HCT116 (cell line): ENCODE data around the gene RGMB. TPM values are rescaled to one million over a fixed set of nuclear protein-coding genes. Genes with fewer than 3 reads are reported as not detected.

Experiments
- ATAC-seq: fragments of 200-7000 bp; cut with Tn5 transposase; 2 replicates; pipeline ENCODE4 v1.9.1; 2020; ENCODE audit warnings: mild to moderate bottlenecking, moderate library complexity
- BruUV-seq: library from RNA; stranded (reverse); fragments of 400-500 nt; replicated peaks from 2 replicates; lab custom pipeline; 2021; lab: Mats Ljungman, UMichigan
- CTCF ChIA-PET: fragments of 300-600 bp; sonication (Branson Sonifier 250); formaldehyde crosslinking; loops from one replicate; lab custom pipeline; 2021; ENCODE audit warnings: antibody characterized with exemption; lab: Charles Lee
- POLR2A ChIA-PET: fragments of 300-600, 350-600 bp; sonication (Branson Sonifier 250); formaldehyde crosslinking; loops from one replicate; lab custom pipeline; 2021; ENCODE audit warnings: antibody characterized with exemption; lab: Charles Lee
- RAD21 ChIA-PET, 2 experiments: fragments of 300-600 bp; sonication (Branson Sonifier 250); formaldehyde crosslinking; loops; one replicate each; lab custom pipeline; 2023; ENCODE audit warnings: low total read pairs in 2 of 2; ENCODE audit not compliant: uncharacterized antibody in 2 of 2, unreplicated experiment in 2 of 2, low non-redundant PET in 1 of 2; lab: Charles Lee
- DNase-seq: peaks from one replicate; pipeline ENCODE4 v3.0.0-alpha.2; 2010; ENCODE audit warnings: low read depth, low spot score
- H2AFZ ChIP-seq: fragments of 200-600 bp; shearing (Covaris generic), sonication (generic); 2 replicates; pipeline ENCODE4 v1.6.1; 2017; ENCODE audit warnings: low read depth, mixed run types, mixed read lengths, antibody characterized with exemption, low read length; ENCODE audit not compliant: poor library complexity, severe bottlenecking
- H3K27ac ChIP-seq: 2 replicates; pipeline ENCODE4 v1.5.1; 2012; ENCODE audit warnings: low read depth, low read length
- H3K27me3 ChIP-seq: fragments of 200-600 bp; sonication (generic); 2 replicates; pipeline ENCODE4 v1.6.1; 2016; ENCODE audit warnings: mixed run types, low read length, mixed read lengths; ENCODE audit not compliant: insufficient read depth
- H3K36me3 ChIP-seq, 2 experiments: fragments of 200-500 bp in 1 of 2; fragments of 200-600 bp in 1 of 2; sonication (Bioruptor generic) in 1 of 2; sonication (generic) in 1 of 2; 2 replicates each; pipeline versions ENCODE4 v1.5.1 to v1.6.1; 2014 to 2016; ENCODE audit warnings: low read length in 2 of 2, inconsistent platforms in 1 of 2, mixed read lengths in 1 of 2, mixed run types in 1 of 2; ENCODE audit not compliant: insufficient read depth in 2 of 2, control insufficient read depth in 1 of 2
- H3K4me1 ChIP-seq, 2 experiments: fragments of 200-600 bp in 1 of 2; sonication (generic) in 1 of 2; 2 replicates each; pipeline versions ENCODE4 v1.5.1 to v1.6.1; 2012 to 2017; ENCODE audit warnings: low read length in 2 of 2, inconsistent platforms in 1 of 2, mild to moderate bottlenecking in 1 of 2, mixed read lengths in 1 of 2, mixed run types in 1 of 2, moderate library complexity in 1 of 2; ENCODE audit not compliant: insufficient read depth in 2 of 2, control insufficient read depth in 1 of 2
- H3K4me2 ChIP-seq: fragments of 200-600 bp; sonication (generic); 2 replicates; pipeline ENCODE4 v1.6.1; 2017; ENCODE audit warnings: mixed run types, low read length, mixed read lengths
- H3K4me3 ChIP-seq, 2 experiments: fragments of 200-600 bp in 1 of 2; sonication (generic) in 1 of 2; replicated peaks in 1 of 2; 2 replicates each; pipeline ENCODE4 v1.5.1; 2011 to 2016; ENCODE audit warnings: low read length in 2 of 2, control low read depth in 1 of 2, low read depth in 1 of 2, mild to moderate bottlenecking in 1 of 2, mixed read lengths in 1 of 2, mixed run types in 1 of 2
- H3K79me2 ChIP-seq: fragments of 200-600 bp; sonication (generic); 2 replicates; pipeline ENCODE4 v1.6.1; 2017; ENCODE audit warnings: mild to moderate bottlenecking, mixed run types, low read length, moderate library complexity, mixed read lengths; ENCODE audit not compliant: insufficient read depth
- H3K9ac ChIP-seq: fragments of 200-600 bp; sonication (generic); 2 replicates; pipeline ENCODE4 v1.6.1; 2016; ENCODE audit warnings: low read length, mixed read lengths
- H3K9me2 ChIP-seq: fragments of 200-600 bp; sonication (generic), shearing (Covaris generic); 2 replicates; pipeline ENCODE4 v1.6.1; 2017; ENCODE audit warnings: mixed run types, mild to moderate bottlenecking, moderate library complexity; ENCODE audit not compliant: insufficient read depth
- H3K9me3 ChIP-seq, 2 experiments: fragments of 200-500 bp in 1 of 2; fragments of 200-600 bp in 1 of 2; sonication (Bioruptor generic) in 1 of 2; sonication (generic) in 1 of 2; 2 replicates each; pipeline ENCODE4 v1.6.1; 2014 to 2017; ENCODE audit warnings: low read length in 2 of 2, mixed read lengths in 2 of 2, inconsistent platforms in 1 of 2, low read depth in 1 of 2, mild to moderate bottlenecking in 1 of 2, mixed run types in 1 of 2, moderate library complexity in 1 of 2; ENCODE audit not compliant: control insufficient read depth in 1 of 2, insufficient read depth in 1 of 2
- H4K20me1 ChIP-seq: fragments of 200-600 bp; sonication (generic), shearing (Covaris generic); 2 replicates; pipeline ENCODE4 v1.6.1; 2017; ENCODE audit warnings: mixed run types, mild to moderate bottlenecking, moderate library complexity; ENCODE audit not compliant: insufficient read depth
- CEBPB ChIP-seq: IDR thresholded peaks from 2 replicates; pipeline ENCODE4 v1.6.1; 2012; ENCODE audit warnings: low read depth
- ELF1 ChIP-seq: IDR thresholded peaks from 2 replicates; pipeline ENCODE4 v1.6.1; 2012; ENCODE audit warnings: low read depth, borderline replicate concordance
- EZH2 ChIP-seq: fragments of 200-600 bp; sonication (generic); IDR thresholded peaks from 2 replicates; pipeline ENCODE4 v1.6.1; 2017; ENCODE audit warnings: antibody characterized with exemption, mixed run types
- EZH2phosphoT487 ChIP-seq: fragments of 200-600 bp; IDR thresholded peaks from 2 replicates; pipeline ENCODE4 v1.6.1; 2018; ENCODE audit warnings: antibody characterized with exemption, borderline replicate concordance
- FOSL1 ChIP-seq: IDR thresholded peaks from 2 replicates; pipeline ENCODE4 v1.6.1; 2012; ENCODE audit warnings: low read depth
- JUND ChIP-seq: IDR thresholded peaks from 2 replicates; pipeline ENCODE4 v1.6.1; 2012
- POLR2A ChIP-seq: IDR thresholded peaks from 2 replicates; pipeline ENCODE4 v1.7.0; 2011; ENCODE audit warnings: borderline replicate concordance; ENCODE audit not compliant: insufficient read depth, insufficient read length; ENCODE audit errors: extremely low read depth
- POLR2AphosphoS5 ChIP-seq: IDR thresholded peaks from 2 replicates; pipeline ENCODE4 v1.6.1; 2011; ENCODE audit warnings: mild to moderate bottlenecking, low read depth, low read length, moderate library complexity
- SP1 ChIP-seq: IDR thresholded peaks from 2 replicates; pipeline ENCODE4 v1.6.1; 2012; ENCODE audit warnings: low read depth
- TCF7L2 ChIP-seq: IDR thresholded peaks from 2 replicates; pipeline ENCODE4 v1.7.0; 2011; ENCODE audit warnings: borderline replicate concordance, inconsistent platforms; ENCODE audit not compliant: insufficient read depth, insufficient read length; ENCODE audit errors: extremely low read depth
- YY1 ChIP-seq: IDR thresholded peaks from 2 replicates; pipeline ENCODE4 v1.6.1; 2011; ENCODE audit warnings: low read length, low read depth, moderate library complexity, mild to moderate bottlenecking; ENCODE audit not compliant: insufficient replicate concordance; ENCODE audit errors: extremely low read depth
- ZFX ChIP-seq: fragments of 450-650 bp; IDR thresholded peaks from 2 replicates; pipeline ENCODE4 v1.6.1; 2017
- ZNF274 ChIP-seq: fragments of 200-500 bp; sonication (Bioruptor generic); IDR thresholded peaks from 2 replicates; pipeline ENCODE4 v1.6.1; 2014; ENCODE audit warnings: mild to moderate bottlenecking, low read depth, low read length, inconsistent platforms
- intact Hi-C: fragments of 100-400 bp; cut with micrococcal nuclease; formaldehyde crosslinking; loops from 2 replicates; pipeline ENCODE4 v1.10.0; 2022
- total RNA-seq: library from RNA; stranded (reverse); gene quantifications from one replicate; pipeline ENCODE4 v1.2.1, GENCODE V29; 2021; ENCODE audit not compliant: unreplicated experiment
- TF ChIP-seq, protein P1 (sequence below): IDR thresholded peaks from 2 replicates; pipeline ENCODE4 v1.6.1; 2012
- TF ChIP-seq, protein P2 (sequence below): IDR thresholded peaks from 2 replicates; pipeline ENCODE4 v1.6.1; 2012; ENCODE audit warnings: low read depth
- TF ChIP-seq, protein P3 (sequence below): IDR thresholded peaks from 2 replicates; pipeline ENCODE4 v1.6.1; 2011; ENCODE audit warnings: mild to moderate bottlenecking, low read length, moderate library complexity; ENCODE audit not compliant: insufficient replicate concordance; ENCODE audit errors: extremely low read depth

RGMB gene
- total RNA-seq, 1 experiment from 2014 or later = 18.3 TPM

DNA sequence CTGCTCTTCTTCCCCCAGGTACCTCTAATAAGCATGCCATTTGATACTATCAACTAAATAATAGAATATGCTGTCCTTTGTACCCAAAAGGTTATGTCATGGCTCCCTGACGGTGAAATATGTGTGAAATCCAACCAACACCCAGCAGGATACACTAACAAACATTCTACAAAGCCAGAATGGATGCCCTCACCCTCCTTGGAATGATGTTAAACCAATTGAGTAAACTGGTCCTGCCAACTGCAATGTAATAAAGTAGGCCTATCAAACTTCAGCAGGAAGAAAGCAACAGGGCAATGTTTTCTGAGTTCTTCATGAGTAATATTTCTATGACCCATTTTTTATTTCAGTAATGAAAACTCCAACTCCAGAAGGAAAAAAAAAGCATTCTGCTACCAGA, 24.9 kb downstream of the RGMB start (continued):
- TF ChIP-seq ZNF274 = no peak
- no peak for TF ChIP-seq POLR2A
- TF ChIP-seq EZH2phosphoT487 = no peak
- TF ChIP-seq, protein P1, sequence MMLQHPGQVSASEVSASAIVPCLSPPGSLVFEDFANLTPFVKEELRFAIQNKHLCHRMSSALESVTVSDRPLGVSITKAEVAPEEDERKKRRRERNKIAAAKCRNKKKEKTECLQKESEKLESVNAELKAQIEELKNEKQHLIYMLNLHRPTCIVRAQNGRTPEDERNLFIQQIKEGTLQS = no peak
- TF ChIP-seq SP1 = no peak
- no peak for TF ChIP-seq EZH2
- TF ChIP-seq CEBPB = no peak
- TF ChIP-seq, protein P2, sequence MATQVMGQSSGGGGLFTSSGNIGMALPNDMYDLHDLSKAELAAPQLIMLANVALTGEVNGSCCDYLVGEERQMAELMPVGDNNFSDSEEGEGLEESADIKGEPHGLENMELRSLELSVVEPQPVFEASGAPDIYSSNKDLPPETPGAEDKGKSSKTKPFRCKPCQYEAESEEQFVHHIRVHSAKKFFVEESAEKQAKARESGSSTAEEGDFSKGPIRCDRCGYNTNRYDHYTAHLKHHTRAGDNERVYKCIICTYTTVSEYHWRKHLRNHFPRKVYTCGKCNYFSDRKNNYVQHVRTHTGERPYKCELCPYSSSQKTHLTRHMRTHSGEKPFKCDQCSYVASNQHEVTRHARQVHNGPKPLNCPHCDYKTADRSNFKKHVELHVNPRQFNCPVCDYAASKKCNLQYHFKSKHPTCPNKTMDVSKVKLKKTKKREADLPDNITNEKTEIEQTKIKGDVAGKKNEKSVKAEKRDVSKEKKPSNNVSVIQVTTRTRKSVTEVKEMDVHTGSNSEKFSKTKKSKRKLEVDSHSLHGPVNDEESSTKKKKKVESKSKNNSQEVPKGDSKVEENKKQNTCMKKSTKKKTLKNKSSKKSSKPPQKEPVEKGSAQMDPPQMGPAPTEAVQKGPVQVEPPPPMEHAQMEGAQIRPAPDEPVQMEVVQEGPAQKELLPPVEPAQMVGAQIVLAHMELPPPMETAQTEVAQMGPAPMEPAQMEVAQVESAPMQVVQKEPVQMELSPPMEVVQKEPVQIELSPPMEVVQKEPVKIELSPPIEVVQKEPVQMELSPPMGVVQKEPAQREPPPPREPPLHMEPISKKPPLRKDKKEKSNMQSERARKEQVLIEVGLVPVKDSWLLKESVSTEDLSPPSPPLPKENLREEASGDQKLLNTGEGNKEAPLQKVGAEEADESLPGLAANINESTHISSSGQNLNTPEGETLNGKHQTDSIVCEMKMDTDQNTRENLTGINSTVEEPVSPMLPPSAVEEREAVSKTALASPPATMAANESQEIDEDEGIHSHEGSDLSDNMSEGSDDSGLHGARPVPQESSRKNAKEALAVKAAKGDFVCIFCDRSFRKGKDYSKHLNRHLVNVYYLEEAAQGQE = no peak
- TF ChIP-seq POLR2AphosphoS5 = no peak

DNA sequence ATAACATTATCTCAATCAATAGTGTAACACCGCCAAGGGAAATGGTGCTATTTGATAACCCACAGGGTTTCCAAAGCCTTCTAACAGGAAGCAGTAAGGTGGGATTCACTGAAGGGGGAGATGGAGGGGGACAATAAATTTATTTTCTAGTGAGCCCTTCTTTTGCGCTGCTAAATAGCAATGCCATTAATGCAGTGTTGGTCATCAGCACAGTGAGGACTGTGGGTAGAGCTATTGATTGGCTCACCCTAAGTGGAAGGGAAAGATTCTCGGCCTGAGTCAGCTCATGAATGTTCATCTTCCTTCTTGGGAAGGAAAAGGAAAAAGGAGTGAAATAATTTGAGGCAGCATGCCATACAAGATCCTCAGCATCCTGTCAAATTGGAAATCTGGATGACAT, 25.4 kb downstream of the RGMB start:
- no peak overlapping the region for H3K27ac ChIP-seq
- H2AFZ ChIP-seq = no peak overlapping the region
- no peak for DNase-seq
- BruUV-seq = no TSS peak
- H4K20me1 ChIP-seq = no peaks in the 10 kb centered on the region
- ChIA-PET CTCF (no interaction called here), POLR2A (no interaction called here), RAD21 (no interaction called here)
- intact Hi-C loops = loop anchor here (10.0 kb wide), 1 partner anchor 1504 kb away; no protein-coding TSS in a partner anchor
- ATAC-seq = no peak
- H3K9ac ChIP-seq = no peak overlapping the region
- H3K36me3 ChIP-seq = no peaks in the 10 kb centered on the region
- H3K9me3 ChIP-seq = no peaks in the 10 kb centered on the region
- no peaks in the 10 kb centered on the region for H3K9me2 ChIP-seq
- no peaks in the 10 kb centered on the region for H3K79me2 ChIP-seq
- no peaks in the 10 kb centered on the region for H3K27me3 ChIP-seq
- H3K4me2 ChIP-seq = no peak overlapping the region
- no peak overlapping the region for H3K4me3 ChIP-seq
- no peaks in the 10 kb centered on the region for H3K4me1 ChIP-seq
- TF ChIP-seq ELF1 = no peak
- no peak for TF ChIP-seq JUND
- TF ChIP-seq EZH2phosphoT487 = no peak
- TF ChIP-seq, protein P2 = no peak
- no peak for TF ChIP-seq POLR2AphosphoS5
- no peak for TF ChIP-seq FOSL1
- no peak for TF ChIP-seq SP1
- TF ChIP-seq TCF7L2 = no peak
- TF ChIP-seq, protein P3, sequence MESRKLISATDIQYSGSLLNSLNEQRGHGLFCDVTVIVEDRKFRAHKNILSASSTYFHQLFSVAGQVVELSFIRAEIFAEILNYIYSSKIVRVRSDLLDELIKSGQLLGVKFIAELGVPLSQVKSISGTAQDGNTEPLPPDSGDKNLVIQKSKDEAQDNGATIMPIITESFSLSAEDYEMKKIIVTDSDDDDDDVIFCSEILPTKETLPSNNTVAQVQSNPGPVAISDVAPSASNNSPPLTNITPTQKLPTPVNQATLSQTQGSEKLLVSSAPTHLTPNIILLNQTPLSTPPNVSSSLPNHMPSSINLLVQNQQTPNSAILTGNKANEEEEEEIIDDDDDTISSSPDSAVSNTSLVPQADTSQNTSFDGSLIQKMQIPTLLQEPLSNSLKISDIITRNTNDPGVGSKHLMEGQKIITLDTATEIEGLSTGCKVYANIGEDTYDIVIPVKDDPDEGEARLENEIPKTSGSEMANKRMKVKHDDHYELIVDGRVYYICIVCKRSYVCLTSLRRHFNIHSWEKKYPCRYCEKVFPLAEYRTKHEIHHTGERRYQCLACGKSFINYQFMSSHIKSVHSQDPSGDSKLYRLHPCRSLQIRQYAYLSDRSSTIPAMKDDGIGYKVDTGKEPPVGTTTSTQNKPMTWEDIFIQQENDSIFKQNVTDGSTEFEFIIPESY = no peak
- TF ChIP-seq YY1 = no peak
- no peak for TF ChIP-seq ZFX
